Natural killer cell (primary cell): Measurements from ENCODE around the gene GRB2. TPM values are rescaled to one million over a fixed set of nuclear protein-coding genes. Genes with fewer than 3 reads are reported as not detected.

ENCODE experiments used
- ATAC-seq, 3 donors: fragments of 150-1000 bp in 2 of 3; fragments of 200-7000 bp in 1 of 3; cut with Tn5 transposase; 1 replicate in 1 of 3; 2 replicates in 2 of 3; pipeline ENCODE4 v1.10.0; 2021; ENCODE audit warnings: mild to moderate bottlenecking in 2 of 3, moderate library complexity in 2 of 3
- DNase-seq, 2 donors: peaks; one replicate each; pipeline versions ENCODE4 v3.0.0 to v3.0.0-alpha.2; 2013 to 2021; ENCODE audit warnings: mixed read lengths in 1 of 2
- H3K27ac ChIP-seq: one replicate; pipeline ENCODE4 v1.5.1; 2013; ENCODE audit warnings: mild to moderate bottlenecking, low read length
- H3K27me3 ChIP-seq: one replicate; pipeline ENCODE4 v1.6.1; 2013; ENCODE audit warnings: low read length; ENCODE audit not compliant: control insufficient read depth, insufficient read depth
- H3K36me3 ChIP-seq: one replicate; pipeline ENCODE4 v1.6.1; 2013; ENCODE audit warnings: low read length; ENCODE audit not compliant: control insufficient read depth, insufficient read depth
- H3K4me1 ChIP-seq: one replicate; pipeline ENCODE4 v1.6.1; 2013; ENCODE audit warnings: low read length; ENCODE audit not compliant: control insufficient read depth, insufficient read depth
- H3K4me3 ChIP-seq: one replicate; pipeline ENCODE4 v1.5.1; 2013; ENCODE audit warnings: low read length
- H3K9me3 ChIP-seq: one replicate; pipeline ENCODE4 v1.6.1; 2013; ENCODE audit warnings: low read length; ENCODE audit not compliant: control insufficient read depth, insufficient read depth
- H3K27ac Mint-ChIP-seq, 2 donors: one replicate each; pipeline ENCODE4 v1.8.0; 2022; ENCODE audit warnings: mild to moderate bottlenecking in 2 of 2, mixed read lengths in 2 of 2, moderate library complexity in 1 of 2
- H3K27me3 Mint-ChIP-seq, 2 donors: one replicate each; pipeline ENCODE4 v1.8.0; 2022; ENCODE audit warnings: low read depth in 2 of 2, mixed read lengths in 2 of 2
- H3K36me3 Mint-ChIP-seq: one replicate; pipeline ENCODE4 v1.8.0; 2022; ENCODE audit warnings: mixed read lengths
- H3K4me1 Mint-ChIP-seq, 2 donors: one replicate each; pipeline ENCODE4 v1.8.0; 2022; ENCODE audit warnings: mixed read lengths in 2 of 2
- H3K4me3 Mint-ChIP-seq: one replicate; pipeline ENCODE4 v1.8.0; 2022; ENCODE audit warnings: mild to moderate bottlenecking, moderate library complexity, mixed read lengths
- H3K9me3 Mint-ChIP-seq, 2 donors: one replicate each; pipeline ENCODE4 v1.8.0; 2022; ENCODE audit warnings: mixed read lengths in 2 of 2
- CTCF ChIP-seq: fragments of 200-600 bp; IDR thresholded peaks from one replicate; pipeline ENCODE4 v1.8.0; 2022; ENCODE audit warnings: antibody characterized with exemption
- WGBS: methylation state at CpG from one replicate; pipeline ENCODE4 v1.1.7; 2013; ENCODE audit warnings: missing lambda C conversion rate; ENCODE audit not compliant: insufficient coverage; 5-methylcytosine and 5-hydroxymethylcytosine counted together
- intact Hi-C: fragments of 100-400 bp; cut with micrococcal nuclease; formaldehyde crosslinking; loops from one replicate; pipeline ENCODE4 v1.14.2; 2022
- total RNA-seq, 4 donors: library from RNA; stranded (reverse); fragments of 120-200 nt in 1 of 4; gene quantifications; one replicate each; pipeline versions ENCODE4 v1.2.3 to v1.2.4, GENCODE V29; 2013 to 2022

Gene GRB2
- total RNA-seq, 3 donors from 2014 or later (not counting 1 experiment from before 2014, with no cell fraction given): 115 to 142 (median 116) TPM

- peak overlapping the region; percentile 81 to 91 for H3K27ac Mint-ChIP-seq
- under 1% methylated on average over 74 of the region's 74 CpGs for WGBS
- H3K4me3 Mint-ChIP-seq: peak overlapping the region; percentile 88
- no peaks in the 10 kb centered on the region for H3K36me3 Mint-ChIP-seq
- peaks cover 10 to 25% of the 10 kb centered on the region in 2 donors for H3K4me1 Mint-ChIP-seq
- peaks cover 12% of the 10 kb centered on the region for H3K36me3 ChIP-seq
- peak; percentile 61 for TF ChIP-seq CTCF
- peak overlapping the region; percentile 81 for H3K4me3 ChIP-seq
- H3K9me3 ChIP-seq: no peaks in the 10 kb centered on the region
- peaks cover 40% of the 10 kb centered on the region for H3K4me1 ChIP-seq
- intact Hi-C loops: loop anchor here (1.0 kb wide), 1 partner anchor 18 kb away; the partner anchor contains the start of gene SLC25A19
- H3K27me3 ChIP-seq: no peaks in the 10 kb centered on the region
- no peaks in the 10 kb centered on the region for H3K27me3 Mint-ChIP-seq
- no peaks in the 10 kb centered on the region for H3K9me3 Mint-ChIP-seq
- DNase-seq (peak; percentile 93 to 94), ATAC-seq (peak; percentile 90 to 98 (median 90))
- H3K27ac ChIP-seq: peak overlapping the region; percentile 91
These were observed 134.1 kb downstream of the GRB2 start for GRCh38 chr17:75271233-75271954.

- intact Hi-C loops: loop anchor here (1.0 kb wide), 2 partner anchors 10 to 18 kb away; partner anchors contain the start of genes GGA3, MRPS7 and SLC25A19
- no peak for TF ChIP-seq CTCF
- H3K36me3 ChIP-seq: peaks cover 17% of the 10 kb centered on the region
- Mint-ChIP-seq H3K27ac (peak within 1 kb of the TSS; percentile 81 to 91), H3K9me3 (no peaks in the 10 kb centered on the region), H3K4me1 (peaks cover 10 to 25% of the 10 kb centered on the region in 2 donors), H3K27me3 (no peaks in the 10 kb centered on the region), H3K4me3 (peak within 1 kb of the TSS; percentile 88), H3K36me3 (no peaks in the 10 kb centered on the region)
- H3K4me3 ChIP-seq: peak within 1 kb of the TSS; percentile 86
- DNase-seq: no peak
- H3K4me1 ChIP-seq: peaks cover 40% of the 10 kb centered on the region
- peak in 2 of 3 donors; percentile 24 to 31 for ATAC-seq
- no peaks in the 10 kb centered on the region for H3K9me3 ChIP-seq
- WGBS: 0% methylated on average over 39 of the region's 39 CpGs
- H3K27ac ChIP-seq: peak within 1 kb of the TSS; percentile 95
- H3K27me3 ChIP-seq: no peaks in the 10 kb centered on the region
These were observed 134.6 kb downstream of the GRB2 start, which contains the start of gene MIF4GD for GRCh38 chr17:75270966-75271232. TSS of gene MIF4GD (minus strand) at chr17:75271231. CDS start at chr17:75270195, 1,036 bp downstream.

- WGBS: 1% methylated on average over 47 of the region's 47 CpGs
- H3K36me3 Mint-ChIP-seq: no peaks in the 10 kb centered on the region
- Histone ChIP-seq H3K4me1 (peaks cover 40% of the 10 kb centered on the region), H3K27me3 (no peaks in the 10 kb centered on the region), H3K9me3 (no peaks in the 10 kb centered on the region), H3K36me3 (peaks cover 22% of the 10 kb centered on the region), H3K4me3 (peak overlapping the region; percentile 86), H3K27ac (peak overlapping the region; percentile 95)
- peak overlapping the region; percentile 71 to 91 for H3K27ac Mint-ChIP-seq
- H3K4me1 Mint-ChIP-seq: peaks cover 10 to 25% of the 10 kb centered on the region in 2 donors
- intact Hi-C loops: loop anchor here (1.0 kb wide), 1 partner anchor 9 kb away; the partner anchor contains the start of genes GGA3 and MRPS7
- peak overlapping the region; percentile 86 for H3K4me3 Mint-ChIP-seq
- H3K27me3 Mint-ChIP-seq: no peaks in the 10 kb centered on the region
- TF ChIP-seq CTCF: no peak
- no peaks in the 10 kb centered on the region for H3K9me3 Mint-ChIP-seq
- peak; percentile 44 to 54 (median 48) for ATAC-seq
- peak in 1 of 2 donors; percentile 66 for DNase-seq
These were observed 135.1 kb downstream of the GRB2 start for GRCh38 chr17:75270218-75270965.
